H1 (cell line): ENCODE data around the gene OOSP3. TPM values are rescaled to one million over a fixed set of nuclear protein-coding genes. Genes with fewer than 3 reads are reported as not detected.

Experiments
- CTCF ChIA-PET: fragments of 300-600 bp; sonication (Branson Sonifier 250); formaldehyde crosslinking; loops from one replicate; lab custom pipeline; 2021; ENCODE audit not compliant: partially characterized antibody; lab: Charles Lee
- POLR2A ChIA-PET: fragments of 300-600 bp; sonication (Branson Sonifier 250); formaldehyde crosslinking; loops from one replicate; lab custom pipeline; 2021; ENCODE audit warnings: inconsistent platforms; ENCODE audit not compliant: partially characterized antibody; lab: Charles Lee
- DNase-seq, 2 experiments: peaks; one replicate each; pipeline versions ENCODE4 v3.0.0 to v3.0.0-alpha.2; 2010 to 2022; ENCODE audit warnings: low spot score in 2 of 2, low read depth in 1 of 2, mixed read lengths in 1 of 2
- FAIRE-seq: peaks from 2 replicates; lab custom pipeline; 2011; peaks lifted over from hg19 to GRCh38; lab: Jason Lieb, UNC
- H2AFZ ChIP-seq: 2 replicates; pipeline ENCODE4 v1.8.1; 2012; ENCODE audit warnings: low read length, inconsistent platforms
- H2AK5ac ChIP-seq: 2 replicates; pipeline ENCODE4 v1.6.1; 2013; ENCODE audit warnings: low read depth, low read length
- H2BK120ac ChIP-seq: replicated peaks from 2 replicates; pipeline ENCODE3; 2013; ENCODE audit warnings: low read depth, low read length, inconsistent platforms
- H2BK12ac ChIP-seq: 2 replicates; pipeline ENCODE4 v1.6.1; 2013; ENCODE audit warnings: low read depth, low read length
- H2BK15ac ChIP-seq: 2 replicates; pipeline ENCODE4 v1.6.1; 2013; ENCODE audit warnings: low read length
- H2BK20ac ChIP-seq: 2 replicates; pipeline ENCODE4 v1.6.1; 2013; ENCODE audit warnings: low read length
- H2BK5ac ChIP-seq: 2 replicates; pipeline ENCODE4 v1.6.1; 2013; ENCODE audit warnings: low read depth, low read length
- H3K14ac ChIP-seq: 2 replicates; pipeline ENCODE4 v1.6.1; 2013; ENCODE audit warnings: inconsistent platforms; ENCODE audit not compliant: insufficient read length
- H3K18ac ChIP-seq: 2 replicates; pipeline ENCODE4 v1.6.1; 2013; ENCODE audit warnings: low read length; ENCODE audit errors: extremely low read depth
- H3K23ac ChIP-seq: 2 replicates; pipeline ENCODE4 v1.6.1; 2013; ENCODE audit warnings: inconsistent platforms; ENCODE audit not compliant: insufficient read length
- H3K23me2 ChIP-seq: 2 replicates; pipeline ENCODE4 v1.6.1; 2013; ENCODE audit warnings: low read depth, low read length
- H3K27ac ChIP-seq: 2 replicates; pipeline ENCODE4 v1.6.1; 2011; ENCODE audit warnings: low read depth, low read length, inconsistent platforms
- H3K27me3 ChIP-seq, 4 experiments: replicated peaks in 1 of 4; 1 replicate in 1 of 4; 2 replicates in 3 of 4; pipeline versions ENCODE4 v1.6.1 to v1.8.1; 2011 to 2013; ENCODE audit warnings: low read length in 3 of 4, mild to moderate bottlenecking in 3 of 4, inconsistent platforms in 2 of 4, mixed read lengths in 2 of 4, moderate library complexity in 1 of 4; ENCODE audit not compliant: control insufficient read depth in 3 of 4, insufficient read depth in 3 of 4; ENCODE audit errors: extremely low read depth in 1 of 4
- H3K36me3 ChIP-seq, 4 experiments: 2 replicates each; pipeline versions ENCODE4 v1.6.1 to v1.8.1; 2011 to 2013; ENCODE audit warnings: mild to moderate bottlenecking in 4 of 4, low read length in 3 of 4, moderate library complexity in 2 of 4, control low read depth in 1 of 4, inconsistent platforms in 1 of 4; ENCODE audit not compliant: insufficient read depth in 4 of 4, control insufficient read depth in 2 of 4
- H3K4ac ChIP-seq: replicated peaks from 2 replicates; pipeline ENCODE3; 2013; ENCODE audit warnings: low read length, low read depth, mixed read lengths, inconsistent platforms; ENCODE audit not compliant: insufficient read length
- H3K4me1 ChIP-seq, 4 experiments: replicated peaks in 1 of 4; 1 replicate in 1 of 4; 2 replicates in 3 of 4; pipeline versions ENCODE4 v1.6.1 to v1.8.1; 2011 to 2013; ENCODE audit warnings: low read length in 3 of 4, inconsistent platforms in 2 of 4, mixed read lengths in 1 of 4; ENCODE audit not compliant: insufficient read depth in 4 of 4, control insufficient read depth in 3 of 4
- H3K4me2 ChIP-seq, 2 experiments: 2 replicates each; pipeline versions ENCODE4 v1.6.1 to v1.8.1; 2011 to 2013; ENCODE audit warnings: low read depth in 2 of 2, low read length in 2 of 2, control low read depth in 1 of 2, inconsistent platforms in 1 of 2, mild to moderate bottlenecking in 1 of 2; ENCODE audit not compliant: insufficient read depth in 1 of 2
- H3K4me3 ChIP-seq, 4 experiments: fragments of 200-600, 300-600 bp in 1 of 4; sonication (generic), shearing (Covaris generic), sonication (Bioruptor Twin) in 1 of 4; 2 replicates each; pipeline versions ENCODE4 v1.5.1 to v1.8.1; 2011 to 2016; ENCODE audit warnings: low read length in 4 of 4, low read depth in 3 of 4, control low read depth in 2 of 4, inconsistent platforms in 2 of 4, mild to moderate bottlenecking in 2 of 4, mixed read lengths in 1 of 4, moderate library complexity in 1 of 4; ENCODE audit not compliant: insufficient read depth in 2 of 4; ENCODE audit errors: extremely low read depth in 1 of 4
- H3K56ac ChIP-seq: replicated peaks from 2 replicates; pipeline ENCODE3; 2013; ENCODE audit warnings: low read depth, mild to moderate bottlenecking, mixed read lengths, low read length, inconsistent platforms; ENCODE audit not compliant: insufficient read length
- H3K79me1 ChIP-seq: 2 replicates; pipeline ENCODE4 v1.6.1; 2013; ENCODE audit warnings: low read depth, low read length, control low read depth
- H3K79me2 ChIP-seq, 2 experiments: 2 replicates each; pipeline versions ENCODE4 v1.6.1 to v1.8.1; 2012 to 2013; ENCODE audit warnings: low read length in 2 of 2, mild to moderate bottlenecking in 2 of 2, inconsistent platforms in 1 of 2; ENCODE audit not compliant: insufficient read depth in 2 of 2, control insufficient read depth in 1 of 2
- H3K9ac ChIP-seq, 4 experiments: replicated peaks in 1 of 4; 1 replicate in 1 of 4; 2 replicates in 3 of 4; pipeline versions ENCODE4 v1.6.1 to v1.8.1; 2011 to 2013; ENCODE audit warnings: low read depth in 3 of 4, low read length in 3 of 4, control low read depth in 2 of 4, mild to moderate bottlenecking in 2 of 4, moderate library complexity in 2 of 4, inconsistent platforms in 1 of 4; ENCODE audit errors: extremely low read depth in 1 of 4
- H3K9me3 ChIP-seq, 2 experiments: 2 replicates each; pipeline versions ENCODE4 v1.6.1 to v1.8.1; 2012 to 2013; ENCODE audit warnings: mild to moderate bottlenecking in 2 of 2, moderate library complexity in 2 of 2, control low read depth in 1 of 2, inconsistent platforms in 1 of 2, low read depth in 1 of 2, low read length in 1 of 2, mixed read lengths in 1 of 2; ENCODE audit not compliant: insufficient read depth in 2 of 2
- H4K20me1 ChIP-seq, 2 experiments: replicated peaks in 1 of 2; 2 replicates each; pipeline versions ENCODE3 to v1.8.1; 2011 to 2013; ENCODE audit warnings: inconsistent platforms in 2 of 2, low read length in 2 of 2, mild to moderate bottlenecking in 1 of 2; ENCODE audit not compliant: insufficient read depth in 2 of 2, control insufficient read depth in 1 of 2
- H4K5ac ChIP-seq: 2 replicates; pipeline ENCODE4 v1.6.1; 2013; ENCODE audit warnings: low read length, low read depth, mixed read lengths, inconsistent platforms; ENCODE audit not compliant: insufficient read length
- H4K8ac ChIP-seq: 2 replicates; pipeline ENCODE4 v1.8.0; 2013; ENCODE audit warnings: mild to moderate bottlenecking, moderate library complexity, low read length, inconsistent platforms; ENCODE audit not compliant: insufficient read depth; ENCODE audit errors: extremely low read depth
- H4K91ac ChIP-seq: replicated peaks from 2 replicates; pipeline ENCODE3; 2013; ENCODE audit warnings: low read length, mixed read lengths, inconsistent platforms; ENCODE audit not compliant: insufficient read length
- ATF3 ChIP-seq: IDR thresholded peaks from 2 replicates; pipeline ENCODE4 v1.6.1; 2011; ENCODE audit warnings: low read depth, mild to moderate bottlenecking, low read length; ENCODE audit not compliant: insufficient read depth
- CBX8 ChIP-seq: fragments of 300-800, 300-1000 bp; sonication (generic); IDR thresholded peaks from 2 replicates; pipeline ENCODE4 v1.7.1; 2016; ENCODE audit warnings: low read depth, low read length, borderline replicate concordance
- CHD1 ChIP-seq: IDR thresholded peaks from 2 replicates; pipeline ENCODE4 v1.6.1; 2012; ENCODE audit warnings: low read depth, low read length, improper control_type of control experiment
- CHD2 ChIP-seq: IDR thresholded peaks from 2 replicates; pipeline ENCODE4 v1.6.1; 2012; ENCODE audit warnings: low read length, improper control_type of control experiment
- CTBP2 ChIP-seq: IDR thresholded peaks from 2 replicates; pipeline ENCODE4 v1.7.0; 2011; ENCODE audit warnings: borderline replicate concordance, mild to moderate bottlenecking, moderate library complexity, mixed read lengths, low read length; ENCODE audit not compliant: insufficient read depth, insufficient read length
- EP300 ChIP-seq, 2 experiments: IDR thresholded peaks; 1 replicate in 1 of 2; 2 replicates in 1 of 2; pipeline ENCODE4 v1.6.1; 2011 to 2012; ENCODE audit warnings: low read depth in 2 of 2, low read length in 2 of 2, mild to moderate bottlenecking in 2 of 2, borderline replicate concordance in 1 of 2, inconsistent platforms in 1 of 2, moderate library complexity in 1 of 2
- FOSL1 ChIP-seq: IDR thresholded peaks from 2 replicates; pipeline ENCODE4 v1.6.1; 2011; ENCODE audit warnings: mild to moderate bottlenecking, low read depth, low read length, moderate library complexity; ENCODE audit not compliant: insufficient read depth
- KDM1A ChIP-seq: fragments of 200-600, 300-600 bp; sonication (generic); IDR thresholded peaks from 2 replicates; pipeline ENCODE4 v1.7.1; 2016; ENCODE audit warnings: mild to moderate bottlenecking, low read length, borderline replicate concordance
- MAFK ChIP-seq: IDR thresholded peaks from 2 replicates; pipeline ENCODE4 v1.6.1; 2012; ENCODE audit warnings: low read depth, mild to moderate bottlenecking, improper control_type of control experiment, low read length
- RXRA ChIP-seq: IDR thresholded peaks from 2 replicates; pipeline ENCODE4 v1.6.1; 2011; ENCODE audit warnings: low read depth, mild to moderate bottlenecking, low read length, moderate library complexity; ENCODE audit not compliant: insufficient read depth
- SP4 ChIP-seq: IDR thresholded peaks from 2 replicates; pipeline ENCODE4 v1.6.1; 2012; ENCODE audit warnings: low read length, inconsistent platforms
- SRF ChIP-seq: IDR thresholded peaks from 2 replicates; pipeline ENCODE4 v1.6.1; 2011; ENCODE audit warnings: mild to moderate bottlenecking, low read depth, low read length, moderate library complexity
- WGBS, 2 experiments: shearing (Covaris generic) in 1 of 2; methylation state at CpG; one replicate each; pipeline versions ENCODE4 v1.1.6 to v1.1.7; 2013 to 2015; ENCODE audit warnings: low lambda C conversion rate in 2 of 2, mixed read lengths in 2 of 2, inconsistent platforms in 1 of 2, low coverage in 1 of 2, missing lambda C conversion rate in 1 of 2; ENCODE audit not compliant: insufficient replicate concordance in 2 of 2, insufficient coverage in 1 of 2, insufficient read length in 1 of 2; ENCODE audit errors: extremely low coverage in 1 of 2, missing lambda C conversion rate in 1 of 2; 5-methylcytosine and 5-hydroxymethylcytosine counted together
- polyA plus RNA-seq, 7 experiments: library from polyadenylated mRNA; depleted of rRNA in 3 of 7; stranded (reverse) in 5 of 7; unstranded in 2 of 7; fragments of >200 nt in 5 of 7; fragments of 200-250 nt in 2 of 7; gene quantifications; 1 replicate in 5 of 7; 2 replicates in 1 of 7; 4 replicates in 1 of 7; pipeline versions ENCODE4 v1.2.1 to v1.2.3, GENCODE V29; 2011 to 2013; ENCODE audit warnings: missing spikeins in 2 of 7, mixed read lengths in 2 of 7
- total RNA-seq: library from RNA; stranded (reverse); fragmentation: NEBNext Ultra II Directional; extraction: Animal tissue kit (Norgen Biotek cat#: 25700); gene quantifications from 2 replicates; pipeline ENCODE4 v1.2.1, GENCODE V29; 2021

OOSP3 gene
- total and polyA plus RNA-seq, 2 of the 8 experiments (the other 6 are each of a cell fraction or from before 2014, with no cell fraction given), result not detected

DNA sequence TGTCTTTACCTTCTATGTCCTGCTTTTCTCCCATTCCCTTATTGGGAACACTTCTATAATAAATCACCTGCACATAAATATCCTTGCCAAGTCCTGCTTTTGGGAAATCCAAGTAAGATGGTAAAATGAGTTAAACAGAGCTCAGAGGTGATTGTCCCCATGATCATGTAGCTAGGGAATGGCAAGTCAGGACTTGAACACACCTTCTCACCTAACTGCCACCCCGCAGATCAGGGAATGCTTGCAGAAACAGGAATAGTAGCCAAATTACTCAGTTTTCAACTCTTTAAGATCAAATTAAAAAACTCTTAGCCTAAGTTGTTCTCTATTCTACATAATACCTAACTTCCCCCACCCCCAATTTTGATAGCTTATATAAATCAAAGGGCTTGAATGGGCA is 16.0 kb downstream of the OOSP3 start:
- H3K27me3 ChIP-seq, result no peaks in the 10 kb centered on the region
- H3K4ac ChIP-seq, result no peak overlapping the region
- no peak overlapping the region for H2BK12ac ChIP-seq
- POLR2A ChIA-PET, result no interaction called here
- no peak overlapping the region for H2BK20ac ChIP-seq
- H3K23ac ChIP-seq, result no peak overlapping the region
- no peaks in the 10 kb centered on the region for H3K79me1 ChIP-seq
- H3K23me2 ChIP-seq, result no peaks in the 10 kb centered on the region
- no peak overlapping the region for H3K27ac ChIP-seq
- no peak overlapping the region for H3K4me2 ChIP-seq
- H2AK5ac ChIP-seq, result no peak overlapping the region
- H3K18ac ChIP-seq, result no peak overlapping the region
- 92% methylated on average over 1 of the region's 1 CpG; no CpG with 5 or more reads in 1 of the 2 experiments for WGBS, 2 experiments
- H2BK15ac ChIP-seq, result no peak overlapping the region
- no peaks in the 10 kb centered on the region for H3K36me3 ChIP-seq
- H2BK120ac ChIP-seq, result no peak overlapping the region
- H2BK5ac ChIP-seq, result no peak overlapping the region
- no peak overlapping the region for H3K56ac ChIP-seq
- H4K91ac ChIP-seq, result no peak overlapping the region
- H2AFZ ChIP-seq, result no peak overlapping the region
- no peak for FAIRE-seq
- TF ChIP-seq ATF3, result no peak
- no peak for TF ChIP-seq CHD1
- no peak for TF ChIP-seq RXRA
- no peak for TF ChIP-seq CBX8
- TF ChIP-seq CHD2, result no peak
- no peak for TF ChIP-seq MAFK
- TF ChIP-seq SP4, result no peak
- no peak for TF ChIP-seq KDM1A
- no peak for TF ChIP-seq FOSL1
- TF ChIP-seq SRF, result no peak
- TF ChIP-seq EP300 (IDR thresholded peaks at IDR 0.05; ENCODE audit: borderline replicate concordance in 1 of 2, low read depth in 2 of 2, low read length in 2 of 2), result no peak
- no peak for TF ChIP-seq CTBP2
- H3K14ac ChIP-seq, result no peak overlapping the region
- no peak overlapping the region for H4K8ac ChIP-seq
- H3K9me3 ChIP-seq, result no peaks in the 10 kb centered on the region
- CTCF ChIA-PET, result interaction anchor here (0.6 to 2.8 kb wide), 3 partner anchors 25 to 238 kb away, joined by 3 to 12 read pairs (median 4); no protein-coding TSS in a partner anchor
- no peak overlapping the region for H3K4me3 ChIP-seq
- no peak overlapping the region for H3K9ac ChIP-seq
- peaks cover 5 to 9% (median 9%) of the 10 kb centered on the region in 4 experiments for H3K4me1 ChIP-seq
- no peak overlapping the region for H4K5ac ChIP-seq
- H3K79me2 ChIP-seq, result no peaks in the 10 kb centered on the region
- no peak for DNase-seq
- H4K20me1 ChIP-seq, result no peaks in the 10 kb centered on the region
